22Rv1 (cell line): ENCODE results near the gene RFX3.

ENCODE experiments used
- H3K27ac ChIP-seq: fragments of 450-650 bp; 2 replicates; pipeline ENCODE4 v1.5.1; 2017
- ZFX ChIP-seq: fragments of 450-650 bp; IDR thresholded peaks from 2 replicates; pipeline ENCODE4 v1.6.1; 2017; ENCODE audit warnings: antibody characterized with exemption, borderline replicate concordance
- TF ChIP-seq, protein P1 (sequence below): fragments of 450-650 bp; IDR thresholded peaks from 2 replicates; pipeline ENCODE4 v1.5.1; 2017; ENCODE audit warnings: mild to moderate bottlenecking

RFX3 gene

DNA sequence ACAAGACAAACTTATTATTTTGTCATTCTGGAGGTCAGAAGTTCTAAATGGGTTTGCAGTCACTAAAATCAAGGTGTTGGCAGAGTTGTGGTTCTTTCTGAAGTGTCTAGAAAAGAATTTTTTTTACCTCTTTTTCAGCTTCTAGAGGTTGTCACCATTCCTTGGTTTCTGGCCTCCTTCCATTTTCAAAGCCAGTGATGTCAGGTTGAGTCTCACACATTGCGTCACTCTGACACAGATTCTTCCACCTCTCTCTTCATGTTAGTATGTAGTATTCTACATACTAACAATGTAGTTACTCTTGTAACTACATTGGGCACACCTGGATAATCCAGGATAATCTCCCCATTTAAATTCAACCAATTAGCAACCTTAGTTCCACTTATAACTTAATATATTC lies 290.3 kb downstream of the RFX3 start:
- H3K27ac ChIP-seq = no peak overlapping the region
- TF ChIP-seq, protein P1, sequence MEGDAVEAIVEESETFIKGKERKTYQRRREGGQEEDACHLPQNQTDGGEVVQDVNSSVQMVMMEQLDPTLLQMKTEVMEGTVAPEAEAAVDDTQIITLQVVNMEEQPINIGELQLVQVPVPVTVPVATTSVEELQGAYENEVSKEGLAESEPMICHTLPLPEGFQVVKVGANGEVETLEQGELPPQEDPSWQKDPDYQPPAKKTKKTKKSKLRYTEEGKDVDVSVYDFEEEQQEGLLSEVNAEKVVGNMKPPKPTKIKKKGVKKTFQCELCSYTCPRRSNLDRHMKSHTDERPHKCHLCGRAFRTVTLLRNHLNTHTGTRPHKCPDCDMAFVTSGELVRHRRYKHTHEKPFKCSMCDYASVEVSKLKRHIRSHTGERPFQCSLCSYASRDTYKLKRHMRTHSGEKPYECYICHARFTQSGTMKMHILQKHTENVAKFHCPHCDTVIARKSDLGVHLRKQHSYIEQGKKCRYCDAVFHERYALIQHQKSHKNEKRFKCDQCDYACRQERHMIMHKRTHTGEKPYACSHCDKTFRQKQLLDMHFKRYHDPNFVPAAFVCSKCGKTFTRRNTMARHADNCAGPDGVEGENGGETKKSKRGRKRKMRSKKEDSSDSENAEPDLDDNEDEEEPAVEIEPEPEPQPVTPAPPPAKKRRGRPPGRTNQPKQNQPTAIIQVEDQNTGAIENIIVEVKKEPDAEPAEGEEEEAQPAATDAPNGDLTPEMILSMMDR = no peak
- no peak for TF ChIP-seq ZFX

DNA sequence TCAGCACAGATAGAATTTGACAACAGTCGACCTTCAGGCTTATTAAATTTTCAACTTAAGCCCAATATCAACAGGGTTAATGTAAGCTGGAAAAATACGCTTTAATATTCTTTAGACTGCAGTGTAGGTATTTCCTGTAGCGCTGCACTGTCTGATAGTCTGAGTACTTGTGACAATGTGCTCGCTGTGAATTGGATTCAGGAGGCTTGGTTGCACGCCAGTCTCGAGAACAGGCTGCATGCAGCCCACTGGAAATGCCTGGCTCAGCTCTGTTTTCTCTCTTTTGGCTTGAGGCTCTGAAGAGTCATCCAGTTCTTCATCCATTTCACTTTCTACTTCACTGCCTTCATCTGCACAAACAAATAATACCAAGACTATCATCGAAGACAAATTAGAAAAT lies 300.9 kb downstream of the RFX3 start:
- no peak overlapping the region for H3K27ac ChIP-seq
- TF ChIP-seq, protein P1 = no peak
- no peak for TF ChIP-seq ZFX

DNA sequence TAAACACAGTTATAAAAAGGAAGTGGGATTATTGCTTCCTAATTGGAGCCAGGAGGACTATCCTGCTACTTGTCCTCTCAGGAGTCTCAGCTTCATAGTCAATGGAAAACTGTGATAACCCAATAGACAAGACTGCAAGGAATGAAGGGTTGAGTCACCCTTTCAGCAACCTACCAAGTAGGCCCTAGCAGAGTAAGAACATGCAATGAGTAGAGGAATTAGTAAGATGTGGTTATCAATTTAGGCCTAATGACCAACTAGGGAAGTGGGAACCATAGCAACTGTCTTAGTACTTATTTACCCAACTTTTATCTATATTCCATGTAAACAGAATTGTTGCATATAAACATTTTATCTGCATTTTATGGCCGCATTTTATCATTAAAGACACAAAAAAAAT lies 310.1 kb downstream of the RFX3 start:
- no peak overlapping the region for H3K27ac ChIP-seq

DNA sequence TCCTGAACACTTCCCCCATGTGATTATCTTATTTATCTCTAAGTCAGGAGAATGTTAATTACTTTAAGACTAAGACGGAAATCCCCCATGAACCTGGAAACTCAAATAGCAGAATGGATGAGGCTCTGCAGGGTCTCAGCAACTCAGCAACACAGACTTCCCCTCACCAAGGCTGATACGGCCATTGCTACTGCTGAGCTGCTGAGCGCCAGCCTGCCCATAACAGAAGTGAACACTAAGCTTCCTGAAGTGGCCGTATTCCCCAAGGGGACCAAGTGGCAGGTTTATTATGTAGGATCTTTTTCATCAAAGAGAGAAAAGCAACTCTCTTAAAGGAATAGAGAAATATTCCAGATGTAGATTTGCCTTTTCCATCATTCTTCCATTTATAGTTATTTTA lies 311.1 kb downstream of the RFX3 start:
- no peak overlapping the region for H3K27ac ChIP-seq

More for the DNA sequence above, 310.1 kb downstream of the RFX3 start:
- TF ChIP-seq, protein P1 = no peak
- no peak for TF ChIP-seq ZFX

DNA sequence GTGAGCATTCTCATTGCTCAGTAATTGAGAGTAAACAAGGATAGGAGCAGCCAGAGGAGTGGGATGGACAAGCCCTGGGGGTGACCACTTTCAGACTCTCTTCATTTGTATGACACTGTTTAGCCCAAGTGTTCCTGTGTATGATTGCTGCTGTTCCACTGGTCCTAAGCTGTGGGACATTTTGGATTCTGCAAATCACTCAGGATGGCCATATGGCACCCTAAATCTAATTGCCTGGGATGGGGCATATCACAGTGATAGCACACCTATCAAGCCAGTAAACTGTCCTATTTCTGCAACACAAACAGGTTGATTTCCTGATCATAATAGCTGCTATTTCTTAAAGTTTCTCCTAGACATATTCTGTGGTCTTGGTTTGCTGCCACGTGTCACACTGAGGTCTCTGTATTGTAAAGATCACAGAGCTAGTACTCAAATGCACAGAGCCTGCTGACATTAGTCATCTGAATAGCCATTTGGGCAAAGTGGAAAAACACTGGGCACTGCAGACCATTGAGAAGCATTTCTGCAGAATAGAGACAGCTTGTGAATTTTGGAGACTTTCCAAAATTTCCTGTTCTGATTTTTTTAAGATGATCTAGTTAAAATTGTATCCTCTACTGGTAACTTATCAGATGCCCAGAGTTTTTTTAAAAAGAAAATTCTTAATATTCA lies 320.2 kb downstream of the RFX3 start:
- no peak for TF ChIP-seq ZFX
- TF ChIP-seq, protein P1 = no peak
- no peak overlapping the region for H3K27ac ChIP-seq

More for the DNA sequence above, 311.1 kb downstream of the RFX3 start:
- TF ChIP-seq ZFX = no peak
- TF ChIP-seq, protein P1 = no peak

DNA sequence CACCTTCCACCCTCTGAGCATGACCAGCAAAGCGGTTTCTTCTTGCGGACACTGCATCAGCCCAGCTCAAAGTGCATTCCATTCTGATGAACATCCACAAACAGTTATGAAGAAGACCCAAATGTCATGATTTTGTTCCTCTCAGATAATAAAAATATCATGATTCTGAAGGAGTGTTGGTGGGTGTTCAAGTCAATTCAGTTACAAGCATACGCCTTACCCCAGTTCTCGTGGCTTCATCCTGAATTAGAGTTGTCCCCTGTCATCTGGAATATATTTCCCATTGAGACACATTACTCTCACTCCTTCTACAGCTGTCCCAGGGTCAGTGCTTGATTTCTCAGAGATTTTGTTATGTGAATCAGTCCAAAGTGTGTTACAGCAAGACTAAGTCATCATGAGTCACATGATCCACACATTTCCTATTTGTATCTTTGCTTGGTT lies 325.4 kb downstream of the RFX3 start:
- TF ChIP-seq, protein P1 = no peak
- no peak for TF ChIP-seq ZFX
- no peak overlapping the region for H3K27ac ChIP-seq

DNA sequence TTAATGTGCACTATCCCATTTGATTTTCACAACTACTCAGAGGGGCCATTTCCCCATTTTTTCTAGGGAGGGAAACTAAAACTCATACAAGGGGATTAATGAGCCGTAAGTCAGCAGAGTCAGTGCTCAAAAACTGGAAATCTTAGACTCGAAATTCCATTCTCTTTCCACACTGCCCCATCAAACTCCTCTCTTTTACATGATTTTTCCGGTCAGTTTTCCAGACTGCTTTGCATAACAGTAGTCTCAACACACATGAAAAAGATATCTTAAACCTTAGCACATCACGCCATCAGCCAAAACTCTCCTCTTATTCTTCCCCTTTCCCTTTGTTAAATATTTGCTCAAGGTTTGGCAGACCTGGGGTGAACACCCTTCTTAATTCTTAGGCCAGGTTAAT lies 332.0 kb downstream of the RFX3 start:
- TF ChIP-seq ZFX = no peak
- TF ChIP-seq, protein P1 = no peak
- no peak overlapping the region for H3K27ac ChIP-seq
